ENCODE results near the gene WNT3A.
A peak's percentile ranks its signal among the peaks of the same experiment; 100 is the strongest.

The WNT3A gene

GRCh38 chr1:228088586-228089498 lies 82.0 kb downstream of the WNT3A start:
- no peak for DNase-seq

GRCh38 chr1:228089519-228090380 lies 83.0 kb downstream of the WNT3A start:
- DNase-seq: no peak

- DNase-seq: no peak
Observed at GRCh38 chr1:228090613-228091081, 83.8 kb downstream of the WNT3A start.

DNA sequence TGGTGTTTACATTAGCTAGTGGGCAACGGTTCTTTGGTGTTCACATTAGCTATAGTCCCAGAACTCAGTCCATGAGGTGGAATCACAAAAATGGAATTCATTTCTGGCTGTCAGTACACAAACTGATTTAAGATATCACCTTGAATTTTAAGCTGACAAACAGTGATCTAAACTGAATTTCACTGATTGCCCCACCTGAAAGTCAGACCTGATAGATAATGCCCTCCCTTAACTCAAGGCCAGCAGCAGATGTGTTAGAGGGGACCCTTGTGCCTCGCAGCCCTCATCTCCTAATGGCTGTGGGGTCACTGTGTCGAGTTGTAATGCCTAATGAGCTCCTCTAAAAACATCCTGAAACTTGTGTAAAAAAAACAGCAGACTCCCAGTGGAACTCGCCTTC lies 84.3 kb downstream of the WNT3A start:
- no peak for DNase-seq

DNA sequence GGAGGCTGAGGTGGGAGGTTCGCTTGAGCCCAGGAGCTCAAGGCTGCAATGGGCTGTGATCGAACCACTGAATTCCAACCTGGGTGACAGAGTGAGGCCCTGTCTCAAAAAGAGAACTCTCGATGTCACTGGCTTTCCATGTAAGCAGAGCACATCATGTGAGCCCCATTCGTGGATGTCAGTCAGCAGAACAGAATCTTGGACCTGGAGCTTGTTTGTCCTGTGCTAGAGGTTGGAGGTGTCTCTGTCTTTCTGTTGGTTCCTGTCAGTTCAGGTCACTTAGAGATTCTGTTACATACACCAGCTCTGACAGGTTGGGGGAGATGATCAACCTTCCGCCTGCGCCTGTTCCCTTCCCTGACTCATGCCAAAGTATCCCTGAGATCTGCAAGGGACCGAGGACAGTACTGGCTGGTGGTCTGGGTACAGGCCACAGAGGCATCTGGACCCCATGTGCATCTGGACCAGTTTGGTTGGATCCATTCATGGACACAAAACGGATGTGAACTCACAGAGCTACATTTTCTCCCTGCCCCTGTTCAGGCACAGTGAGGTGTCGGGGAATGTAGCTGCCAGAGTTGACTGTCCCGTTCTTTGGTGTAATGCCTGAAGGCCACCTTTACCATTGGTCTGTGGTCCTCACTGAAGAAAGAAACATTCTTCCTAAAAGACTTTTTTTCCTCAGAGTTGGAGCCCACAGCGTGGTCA lies 85.7 kb downstream of the WNT3A start:
- no peak for DNase-seq

DNA sequence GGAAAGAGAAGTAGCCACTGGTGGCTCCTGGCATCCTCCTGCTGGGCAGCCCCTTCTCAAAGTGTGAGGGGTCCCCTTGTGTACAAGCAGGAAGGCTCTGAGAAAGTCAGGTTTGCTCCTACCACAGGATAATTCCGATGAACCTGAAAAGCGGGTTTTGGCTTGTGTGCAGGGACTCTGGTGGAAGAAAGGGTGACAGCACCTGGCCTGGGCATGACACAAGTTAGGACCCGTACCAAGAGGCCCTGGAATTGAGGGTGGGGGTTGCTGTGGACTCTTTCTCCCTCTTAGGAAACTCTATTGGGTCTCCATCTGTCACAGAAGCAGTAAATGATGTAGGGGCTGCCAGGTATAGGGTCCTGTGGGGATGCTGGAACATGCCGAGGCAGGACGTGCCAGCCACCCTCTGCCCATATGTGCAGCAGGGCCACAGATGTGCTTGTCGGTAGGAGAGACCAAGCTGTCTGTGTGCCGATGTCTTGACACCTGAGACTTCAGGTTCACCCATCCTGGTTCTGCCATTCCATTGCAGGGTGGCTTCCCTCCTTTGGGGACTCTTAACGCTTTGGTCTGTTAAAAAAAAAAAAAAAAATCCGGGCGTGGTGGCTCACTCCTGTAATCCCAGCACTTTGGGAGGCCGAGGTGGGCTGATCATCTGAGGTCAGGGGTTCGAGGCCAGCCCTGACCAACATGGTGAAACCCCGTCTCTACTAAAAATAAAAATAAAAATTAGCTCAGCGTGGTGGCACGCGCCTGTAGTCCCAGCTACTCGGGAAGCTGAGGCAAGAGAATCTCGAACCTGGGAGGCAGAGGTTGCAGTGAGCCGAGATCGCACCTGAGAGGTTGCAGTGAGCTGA lies 86.5 kb downstream of the WNT3A start:
- DNase-seq: no peak

- DNase-seq: no peak
Observed at GRCh38 chr1:228094432-228095016, 87.7 kb downstream of the WNT3A start.

DNA sequence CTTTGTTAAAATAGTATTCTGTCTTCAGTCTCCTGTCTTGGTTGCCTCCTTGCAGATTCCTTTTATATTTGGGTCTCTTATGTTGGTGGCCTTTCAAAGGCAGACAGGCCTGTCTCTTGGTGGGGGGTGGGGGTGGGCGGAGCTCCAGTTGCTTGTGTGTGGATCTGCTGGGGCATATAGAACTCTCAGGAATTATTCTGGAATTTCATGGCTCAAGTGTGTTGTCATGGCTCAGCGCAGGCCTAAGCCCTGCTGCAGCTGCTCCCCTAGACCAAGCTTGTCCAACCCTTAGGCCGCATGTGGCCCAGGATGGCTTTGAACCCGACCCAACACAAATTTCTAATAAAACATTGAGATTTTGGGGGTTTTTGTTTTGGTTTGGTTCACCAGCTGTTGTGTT lies 88.4 kb downstream of the WNT3A start:
- no peak for DNase-seq

- no peak for DNase-seq
Observed at GRCh38 chr1:228095938-228096337, 89.1 kb downstream of the WNT3A start.

- no peak for DNase-seq
Observed at GRCh38 chr1:228096416-228097332, 89.9 kb downstream of the WNT3A start.

GRCh38 chr1:228097333-228098081 lies 90.7 kb downstream of the WNT3A start:
- DNase-seq: no peak

DNA sequence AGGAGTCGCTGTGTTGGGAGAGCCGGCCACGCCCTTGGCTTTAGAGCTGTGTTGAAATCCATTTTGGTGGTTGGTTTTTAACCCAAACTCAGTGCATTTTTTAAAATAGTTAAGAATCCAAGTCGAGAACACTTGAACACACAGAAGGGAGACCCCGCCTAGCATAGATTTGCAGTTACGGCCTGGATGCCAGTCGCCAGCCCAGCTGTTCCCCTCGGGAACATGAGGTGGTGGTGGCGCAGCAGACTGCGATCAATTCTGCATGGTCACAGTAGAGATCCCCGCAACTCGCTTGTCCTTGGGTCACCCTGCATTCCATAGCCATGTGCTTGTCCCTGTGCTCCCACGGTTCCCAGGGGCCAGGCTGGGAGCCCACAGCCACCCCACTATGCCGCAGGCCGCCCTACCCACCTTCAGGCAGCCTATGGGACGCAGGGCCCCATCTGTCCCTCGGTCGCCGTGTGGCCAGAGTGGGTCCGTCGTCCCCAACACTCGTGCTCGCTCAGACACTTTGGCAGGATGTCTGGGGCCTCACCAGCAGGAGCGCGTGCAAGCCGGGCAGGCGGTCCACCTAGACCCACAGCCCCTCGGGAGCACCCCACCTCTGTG lies 91.6 kb downstream of the WNT3A start:
- no peak for DNase-seq

DNA sequence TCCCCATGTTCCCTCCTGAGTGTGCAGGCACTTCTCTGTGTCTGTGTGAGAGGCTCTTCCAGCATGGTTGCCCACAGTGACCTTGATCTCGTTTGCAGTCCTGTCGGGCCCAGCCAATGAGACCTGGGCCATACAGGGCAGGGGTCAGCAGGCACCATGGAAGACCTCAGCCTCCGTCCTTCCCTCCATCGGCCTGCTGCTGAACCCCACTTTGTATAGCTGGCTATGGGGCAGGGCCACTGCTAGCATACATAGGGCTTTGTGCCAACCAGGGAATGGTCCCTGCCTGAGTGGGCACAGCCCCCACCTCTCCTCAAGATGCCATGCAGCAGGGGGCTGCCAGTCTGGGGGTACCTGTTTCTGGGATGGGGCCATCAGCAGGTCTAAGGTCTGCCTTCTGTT lies 92.5 kb downstream of the WNT3A start:
- no peak for DNase-seq

- DNase-seq: no peak
Observed at GRCh38 chr1:228100822-228101613, 94.2 kb downstream of the WNT3A start.

GRCh38 chr1:228101614-228101993 lies 94.8 kb downstream of the WNT3A start:
- DNase-seq: no peak

DNA sequence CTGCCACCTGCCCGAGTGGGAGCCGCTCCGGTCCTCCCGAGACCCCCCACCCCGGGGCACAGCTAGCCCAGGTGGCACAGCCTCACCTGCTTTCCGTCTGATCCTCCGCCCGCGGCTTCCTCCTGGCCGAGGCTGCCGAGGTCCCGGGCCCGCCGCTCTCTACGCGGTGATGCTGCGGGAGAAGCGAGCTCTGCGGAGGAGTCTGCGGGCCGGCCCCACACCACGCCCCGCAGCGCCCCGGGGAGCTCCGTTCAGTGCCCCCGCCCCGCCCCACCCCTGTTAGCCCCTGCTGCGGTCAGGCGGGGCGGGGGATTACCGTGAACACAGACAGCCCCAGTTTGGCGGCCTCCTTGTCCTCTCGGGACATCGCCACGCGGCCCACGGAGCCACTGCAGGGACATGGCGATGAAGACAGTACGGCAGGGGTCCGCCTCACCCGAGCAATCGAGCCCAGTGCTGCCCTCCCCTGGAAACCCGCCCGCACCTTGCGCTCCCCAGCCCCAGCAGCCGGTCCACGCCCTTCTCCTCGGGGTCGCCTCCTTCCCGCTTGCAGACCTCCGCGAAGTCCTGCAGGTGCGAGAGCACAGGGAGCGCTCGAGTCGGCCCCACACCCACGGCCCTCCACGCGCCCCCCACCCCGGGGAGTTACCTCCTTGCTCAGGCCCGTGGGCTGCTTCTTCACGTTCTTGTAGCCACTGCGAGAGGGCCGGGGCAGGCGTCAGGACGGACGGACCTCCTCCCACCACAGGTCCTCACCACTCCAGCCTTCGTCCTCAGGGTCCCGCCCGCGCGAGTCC lies 95.4 kb downstream of the WNT3A start:
- DNase-seq: peak; percentile 5

DNA sequence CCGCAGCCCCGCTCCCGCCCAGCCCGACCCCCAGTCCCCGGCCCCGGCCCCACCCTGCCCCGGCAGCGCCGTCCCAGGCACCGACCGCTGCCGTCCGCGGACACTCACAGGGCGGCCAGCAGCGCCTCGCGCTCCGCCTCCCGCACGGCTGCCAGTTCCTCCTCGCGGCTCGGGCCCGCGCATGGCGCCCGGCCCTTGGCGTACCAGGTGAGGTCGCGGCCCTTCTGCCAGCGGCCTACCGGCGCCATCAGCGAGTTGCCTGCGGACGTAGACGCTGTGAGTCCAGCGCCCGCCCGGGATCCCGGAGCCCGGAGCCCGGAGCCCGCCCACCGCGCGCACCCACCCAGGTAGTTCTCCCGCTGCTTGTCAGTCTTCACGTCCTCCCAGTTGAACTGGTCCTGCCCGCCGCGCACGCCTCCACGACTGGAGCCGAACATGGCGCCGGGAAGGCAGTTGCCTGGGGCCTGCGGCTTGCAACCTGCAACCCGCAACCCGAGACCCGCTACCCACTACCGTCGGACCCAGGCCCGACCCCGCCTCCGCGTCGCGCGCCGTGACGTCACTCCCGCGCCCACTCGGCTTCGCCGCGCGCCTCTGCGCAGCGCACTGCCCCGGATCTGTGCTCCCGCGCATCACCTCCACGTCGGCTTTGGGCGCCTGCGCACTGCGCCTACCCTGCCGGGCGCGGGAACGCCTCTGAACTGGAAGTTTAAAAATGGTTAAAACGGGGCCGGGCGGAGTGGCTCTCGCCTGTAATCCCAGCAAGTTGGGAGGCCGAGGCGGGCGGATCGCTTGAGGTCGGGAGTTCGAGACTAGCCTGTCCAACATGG lies 96.2 kb downstream of the WNT3A start, which contains the start of gene C1orf35:
TSS of gene C1orf35 (minus strand) at position 535 of the 830 bp plus-strand sequence. CDS start at position 437, 98 bp downstream.
- peak; percentile 73 for DNase-seq

Measured in DMS79 (cell line).